ENCODE measurements around the gene CNIH3.

GRCh38 chr1:224644553-224645154 lies 28.5 kb downstream of the CNIH3 start:
- peak; percentile 52 to 85 (median 76) for TF ChIP-seq CTCF (IDR thresholded peaks at IDR 0.05)
- TF ChIP-seq POLR2A (IDR thresholded peaks at IDR 0.05): no peak
